ENCODE measurements around the gene DLG2.

Gene DLG2

GRCh38 chr11:83773950-83774880 lies 1852.9 kb downstream of the DLG2 start:
- peak; percentile 14 for DNase-seq (ENCODE audit: low read depth)
- H3K4me3 ChIP-seq (ENCODE audit: low read length): no peak overlapping the region
- TF ChIP-seq CTCF (IDR thresholded peaks at IDR 0.05; ENCODE audit: insufficient read depth, low read depth, low read length, missing control alignments): no peak

- H3K4me3 ChIP-seq (ENCODE audit: low read length): no peak overlapping the region
- DNase-seq (ENCODE audit: low read depth): no peak
- no peak for TF ChIP-seq CTCF (IDR thresholded peaks at IDR 0.05; ENCODE audit: insufficient read depth, low read depth, low read length, missing control alignments)
Measured at GRCh38 chr11:83768489-83768888, 1858.7 kb downstream of the DLG2 start.

GRCh38 chr11:83766932-83767331 lies 1860.2 kb downstream of the DLG2 start:
- TF ChIP-seq CTCF (IDR thresholded peaks at IDR 0.05; ENCODE audit: insufficient read depth, low read depth, low read length, missing control alignments): no peak
- no peak for DNase-seq (ENCODE audit: low read depth)
- H3K4me3 ChIP-seq (ENCODE audit: low read length): no peak overlapping the region

- no peak for TF ChIP-seq CTCF (IDR thresholded peaks at IDR 0.05; ENCODE audit: insufficient read depth, low read depth, low read length, missing control alignments)
- H3K4me3 ChIP-seq (ENCODE audit: low read length): no peak overlapping the region
- DNase-seq (ENCODE audit: low read depth): no peak
Measured at GRCh38 chr11:83764643-83765042, 1862.5 kb downstream of the DLG2 start.

- H3K4me3 ChIP-seq (ENCODE audit: low read length): no peak overlapping the region
- no peak for TF ChIP-seq CTCF (IDR thresholded peaks at IDR 0.05; ENCODE audit: insufficient read depth, low read depth, low read length, missing control alignments)
- no peak for DNase-seq (ENCODE audit: low read depth)
Measured at GRCh38 chr11:83760932-83761331, 1866.2 kb downstream of the DLG2 start.

GRCh38 chr11:83759148-83759547 lies 1868.0 kb downstream of the DLG2 start:
- peak; percentile 4 for DNase-seq (ENCODE audit: low read depth)
- H3K4me3 ChIP-seq (ENCODE audit: low read length): no peak overlapping the region
- TF ChIP-seq CTCF (IDR thresholded peaks at IDR 0.05; ENCODE audit: insufficient read depth, low read depth, low read length, missing control alignments): no peak

GRCh38 chr11:83751041-83751440 lies 1876.1 kb downstream of the DLG2 start:
- DNase-seq (ENCODE audit: low read depth): no peak
- TF ChIP-seq CTCF (IDR thresholded peaks at IDR 0.05; ENCODE audit: insufficient read depth, low read depth, low read length, missing control alignments): no peak
- no peak overlapping the region for H3K4me3 ChIP-seq (ENCODE audit: low read length)

All from epithelial cell of esophagus (primary cell).